Activated naive CD8-positive, alpha-beta T cell treated with anti-CD3 and anti-CD28 coated beads, Interleukin-2, amount 50 U/mL, for 16 hours (primary cell): ENCODE measurements around the gene OR7G3.
A peak's percentile ranks its signal among the peaks of the same experiment; 100 is the strongest.

ENCODE experiments used
- DNase-seq: peaks from one replicate; pipeline ENCODE4 v3.0.0-alpha.2; 2020; ENCODE audit warnings: low read depth, low spot score

OR7G3 gene

DNA sequence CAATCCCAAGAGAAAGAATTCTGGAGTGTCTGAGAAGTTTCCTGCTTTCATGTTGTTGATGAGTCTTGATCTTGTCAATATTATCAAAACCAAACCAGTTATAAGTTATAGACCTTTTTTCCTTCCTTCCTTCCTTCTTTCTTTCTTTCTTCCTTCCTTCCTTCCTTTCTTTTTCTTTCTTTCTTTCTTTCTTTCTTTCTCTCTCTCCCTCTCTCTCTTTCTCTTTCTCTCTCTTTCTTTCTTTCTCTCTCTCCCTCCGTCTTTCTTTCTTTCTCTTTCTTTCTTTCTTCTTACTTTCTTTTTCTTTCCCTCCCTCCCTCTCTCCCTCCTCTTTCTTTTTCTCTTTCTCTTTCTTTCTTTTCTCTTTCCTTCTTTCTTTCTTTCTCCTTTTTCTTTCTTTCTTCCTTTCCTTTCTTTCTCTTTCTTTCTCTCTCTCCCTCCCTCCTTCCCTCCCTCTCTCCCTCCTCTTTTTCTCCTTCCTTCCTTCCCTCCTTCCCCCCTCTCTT is at the start of gene OR7G3:
Gene OR7G3, minus strand, starts transcription at position 51 of the 506 bp plus-strand sequence. Its CDS starts 0 bp downstream, at position 51.
- no peak for DNase-seq

DNA sequence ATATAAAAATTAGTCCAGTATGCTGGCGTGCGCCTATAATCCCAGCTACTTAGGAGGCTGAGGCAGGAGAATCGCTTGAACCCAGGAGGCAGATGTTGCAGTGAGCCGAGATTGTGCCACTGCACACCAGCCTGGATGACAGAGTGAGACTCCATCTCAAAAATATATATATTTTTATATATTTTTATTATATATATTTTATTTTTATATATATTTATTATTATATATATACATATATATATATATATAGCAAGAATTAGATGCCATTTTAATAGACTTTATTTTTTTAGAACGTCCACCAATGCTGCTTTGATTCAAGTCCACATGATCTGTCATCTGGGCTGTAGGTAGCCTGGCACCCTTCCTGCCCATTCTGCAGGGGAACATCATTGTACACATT is 48.6 kb upstream of the OR7G3 start:
- no peak for DNase-seq

DNA sequence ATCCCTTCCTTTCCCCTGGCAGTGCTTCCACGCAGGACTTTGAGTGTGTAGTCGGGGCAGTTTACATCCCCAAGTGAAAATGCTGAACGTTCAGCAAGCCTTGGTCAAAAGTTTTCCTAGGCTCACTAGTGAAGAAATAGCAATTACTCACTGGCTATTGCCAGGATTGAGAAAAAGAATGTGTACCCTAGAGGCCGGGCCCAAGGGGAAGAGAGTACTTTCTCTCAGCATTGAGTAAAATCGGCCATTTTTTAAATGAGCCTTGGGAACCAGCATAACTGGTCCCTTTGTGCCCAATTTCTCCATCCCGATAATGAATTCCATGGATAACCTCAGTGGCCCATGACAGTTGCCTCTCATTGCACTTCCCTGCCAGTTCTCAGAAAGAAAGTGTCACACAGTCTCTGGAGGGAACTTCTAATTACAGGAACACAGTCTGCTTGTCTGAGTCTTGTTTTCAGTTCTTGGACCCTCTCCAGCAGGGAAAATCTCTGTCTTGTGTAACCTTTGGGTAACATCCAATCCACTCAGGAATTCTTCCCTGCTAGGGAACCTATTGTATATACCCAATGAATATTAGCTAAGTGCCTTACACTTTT is 44.7 kb upstream of the OR7G3 start:
- no peak for DNase-seq

DNA sequence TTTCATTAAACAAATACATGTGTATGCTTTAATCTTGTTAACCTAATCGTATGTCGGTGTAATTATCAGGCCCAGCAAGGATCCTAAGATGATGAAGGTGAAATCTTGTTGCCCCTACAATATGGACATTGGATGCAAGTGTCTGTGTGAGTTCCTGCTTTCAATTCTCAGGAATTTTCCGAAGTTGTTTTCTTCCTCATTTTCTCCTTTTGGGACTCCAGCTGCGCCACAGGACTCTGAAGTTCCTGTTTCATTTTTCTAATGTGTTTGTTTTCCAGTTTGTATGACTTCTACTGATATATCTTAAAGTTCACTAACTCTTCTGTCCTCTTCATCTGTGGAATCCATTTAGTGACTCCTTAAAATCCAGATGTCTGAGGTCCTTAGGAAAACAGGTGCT is 40.1 kb upstream of the OR7G3 start:
- DNase-seq = no peak

DNA sequence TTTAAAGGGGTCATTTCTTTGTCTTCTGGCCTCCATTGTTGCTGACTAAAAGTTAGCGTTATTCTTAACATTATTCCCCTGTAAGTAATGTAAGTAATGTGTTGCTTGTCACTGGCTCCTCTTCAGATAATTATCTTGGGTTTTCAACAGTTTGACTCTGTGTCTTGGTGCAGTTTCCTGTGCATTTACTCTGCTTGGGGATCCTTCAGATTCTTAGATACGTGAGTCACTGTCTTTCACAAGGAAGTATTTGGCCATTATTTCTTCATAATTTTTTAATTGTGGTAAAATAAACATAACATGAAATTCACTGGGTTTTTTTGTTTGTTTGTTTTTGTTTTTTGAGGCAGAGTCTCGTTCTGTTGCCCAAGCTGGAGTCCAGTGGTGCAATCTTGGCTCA is 38.5 kb upstream of the OR7G3 start:
- DNase-seq = no peak

DNA sequence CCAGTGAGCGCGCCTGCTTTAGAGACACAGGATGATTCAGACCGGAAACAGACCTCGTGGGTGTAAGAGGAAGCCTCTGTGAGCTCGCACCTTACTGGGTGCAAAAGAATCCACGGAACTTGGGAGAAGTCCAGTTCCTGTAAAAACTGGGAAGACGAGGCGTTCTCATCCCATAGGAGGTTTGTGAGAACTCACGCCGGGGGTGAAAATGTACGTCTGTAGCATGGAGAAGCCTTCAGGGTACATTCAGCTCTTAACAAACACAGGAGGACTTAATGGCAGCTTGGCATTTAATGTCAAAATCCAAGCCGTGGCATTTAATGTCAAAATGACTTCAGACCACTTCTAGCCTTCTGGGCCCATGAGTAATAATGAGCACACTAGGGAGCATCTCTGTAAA is 34.7 kb upstream of the OR7G3 start:
- DNase-seq = no peak

DNA sequence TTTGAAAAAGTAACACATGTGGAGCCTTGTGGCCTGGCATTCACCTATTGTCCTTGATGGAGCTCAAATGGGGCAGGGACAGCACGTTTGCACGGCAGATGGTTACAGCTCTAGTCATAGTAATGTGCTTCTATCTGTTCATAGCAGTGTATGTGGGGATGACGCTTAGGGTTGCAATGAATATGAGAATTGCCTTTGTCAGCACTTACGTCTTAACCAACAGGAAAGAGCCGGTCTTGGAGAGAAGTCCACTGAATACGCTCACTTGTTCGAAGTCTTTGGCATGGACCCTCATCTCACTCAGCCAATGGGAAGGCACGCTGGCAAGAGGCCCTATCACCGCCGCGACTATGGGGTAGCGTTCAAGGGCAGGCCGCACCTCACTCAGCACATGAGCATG is 33.1 kb upstream of the OR7G3 start:
- DNase-seq = no peak

DNA sequence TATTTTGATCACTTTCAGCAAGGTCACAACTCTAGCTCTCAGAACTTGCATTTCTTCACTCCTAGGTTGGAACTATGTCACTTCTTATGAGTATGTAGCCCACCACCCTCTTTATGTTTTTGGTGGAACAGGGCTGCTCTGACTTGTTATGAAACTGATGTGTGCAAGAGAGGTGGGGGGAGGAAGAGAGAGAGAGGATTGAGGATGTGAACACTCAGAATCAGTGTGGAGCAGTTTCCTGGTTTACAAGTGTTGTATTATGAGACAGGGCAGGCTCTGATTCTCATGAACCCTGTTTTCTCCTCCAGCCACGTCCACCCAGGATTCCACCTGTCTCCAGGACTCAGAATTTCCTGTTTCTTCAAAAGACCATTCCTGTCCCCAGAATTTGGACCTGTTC is 29.6 kb upstream of the OR7G3 start:
- DNase-seq = no peak

DNA sequence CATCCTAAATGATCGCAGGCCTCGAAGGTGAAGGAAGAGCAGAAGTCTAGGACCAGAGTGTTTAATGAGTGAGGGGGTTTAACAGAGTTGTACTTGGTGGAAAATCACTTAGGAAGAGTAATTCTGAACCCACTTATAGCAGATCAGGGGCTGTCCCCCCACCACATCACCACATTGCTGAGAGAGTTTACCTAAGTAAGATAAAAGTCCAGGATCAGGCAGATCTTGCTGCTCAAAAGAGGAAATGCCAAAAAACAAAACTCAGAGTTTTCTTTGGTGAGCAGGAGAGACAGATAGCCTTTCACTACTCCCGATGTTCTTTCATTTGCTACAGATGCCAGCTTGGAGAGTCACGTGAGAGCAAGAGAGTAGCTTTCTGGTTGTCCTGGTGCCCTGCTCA is 28.8 kb upstream of the OR7G3 start:
- no peak for DNase-seq

DNA sequence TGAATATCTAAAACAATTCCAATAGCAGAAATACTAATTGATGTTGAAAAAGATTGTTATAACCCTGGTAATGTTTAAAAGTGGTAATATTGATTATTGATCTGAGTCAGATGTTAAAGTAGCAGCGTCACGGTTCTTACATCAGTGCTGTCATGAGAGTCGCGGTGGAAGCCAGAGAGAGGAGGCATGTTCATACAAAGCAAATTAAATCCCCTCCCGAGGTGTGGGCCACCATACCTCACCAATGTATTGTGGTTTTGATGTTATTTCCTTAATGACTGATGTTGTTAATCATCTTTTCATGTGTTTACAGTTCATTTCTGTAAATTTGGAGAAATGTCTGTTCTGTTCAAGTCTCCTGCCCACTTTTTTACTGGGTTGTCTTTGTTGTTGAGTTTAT is 24.6 kb upstream of the OR7G3 start:
- DNase-seq = no peak

DNA sequence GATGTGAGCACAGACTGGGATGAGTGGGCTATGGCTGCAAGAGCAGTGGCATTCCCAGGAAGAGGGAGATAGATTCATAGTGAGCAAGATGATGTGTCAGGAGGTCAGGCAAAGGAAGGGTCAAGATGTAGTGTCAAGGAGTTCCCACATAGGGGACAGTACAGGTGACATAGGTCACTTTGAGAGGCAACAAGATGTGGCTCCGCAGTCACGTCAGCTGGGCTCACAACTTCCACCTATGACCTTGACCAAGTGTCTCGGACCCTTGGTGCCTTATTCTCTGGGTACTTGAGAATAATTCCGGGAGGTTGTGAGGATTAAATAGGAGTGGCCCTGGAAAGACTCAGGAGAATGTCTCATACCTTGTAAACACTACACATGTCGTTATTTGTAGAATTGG is 23.9 kb upstream of the OR7G3 start:
- no peak for DNase-seq

DNA sequence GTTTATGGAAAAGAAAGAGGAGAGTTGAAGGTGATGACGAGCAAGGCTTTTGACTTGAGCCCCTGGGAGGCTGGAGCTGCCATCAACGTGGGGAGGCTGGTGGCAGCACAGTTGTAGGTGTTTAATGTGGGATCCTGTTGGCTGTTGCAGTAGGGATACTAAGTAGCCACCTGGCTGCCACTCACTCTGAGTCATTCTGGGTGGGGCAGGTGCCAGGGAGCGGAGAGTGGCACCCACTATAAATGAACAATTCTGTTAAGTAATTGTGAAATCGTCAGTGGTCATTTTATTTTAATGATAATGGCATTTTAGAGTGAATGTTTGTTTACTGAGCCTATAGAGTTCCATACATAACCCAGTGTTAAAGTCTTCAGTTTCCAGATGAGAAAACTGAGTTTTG is 23.2 kb upstream of the OR7G3 start:
- DNase-seq = no peak

DNA sequence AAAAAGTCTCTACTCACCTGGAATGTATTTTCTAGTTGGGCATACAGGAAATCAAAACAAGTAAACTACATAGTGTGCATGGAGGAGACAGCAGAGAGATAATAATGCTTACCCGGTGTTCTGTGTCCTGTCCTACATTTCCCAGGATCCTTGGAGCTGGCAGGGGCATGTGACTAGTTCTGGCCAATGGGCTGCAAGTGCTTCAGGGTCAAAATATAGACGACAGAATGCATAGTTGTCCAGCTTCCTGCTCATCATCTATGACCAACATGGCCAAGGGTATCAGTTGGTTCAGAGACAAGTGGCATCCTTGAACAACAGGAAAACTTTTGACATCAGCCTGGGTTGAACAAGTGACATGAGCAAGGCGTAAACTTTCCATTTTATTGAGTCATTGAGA is 21.9 kb upstream of the OR7G3 start:
- no peak for DNase-seq

DNA sequence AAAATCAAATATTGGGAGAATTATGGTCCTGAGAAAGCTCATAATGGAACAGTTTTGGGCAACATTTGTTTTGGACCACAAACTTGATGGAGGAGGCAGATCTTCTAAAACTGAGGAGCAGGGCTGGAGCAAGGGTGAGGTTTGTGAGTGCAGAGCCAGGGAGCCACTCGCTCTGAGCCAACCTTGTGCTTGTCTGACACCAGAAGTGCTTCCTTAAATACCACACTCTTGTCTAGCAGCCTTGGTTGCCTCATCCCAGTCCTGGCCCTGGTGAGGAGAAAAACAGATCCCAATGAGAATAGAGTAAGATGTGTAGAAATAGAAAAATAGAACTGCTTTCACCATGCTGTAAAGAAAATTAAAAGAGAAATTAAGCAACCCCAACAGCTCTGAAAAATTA is 20.1 kb upstream of the OR7G3 start:
- DNase-seq = no peak

DNA sequence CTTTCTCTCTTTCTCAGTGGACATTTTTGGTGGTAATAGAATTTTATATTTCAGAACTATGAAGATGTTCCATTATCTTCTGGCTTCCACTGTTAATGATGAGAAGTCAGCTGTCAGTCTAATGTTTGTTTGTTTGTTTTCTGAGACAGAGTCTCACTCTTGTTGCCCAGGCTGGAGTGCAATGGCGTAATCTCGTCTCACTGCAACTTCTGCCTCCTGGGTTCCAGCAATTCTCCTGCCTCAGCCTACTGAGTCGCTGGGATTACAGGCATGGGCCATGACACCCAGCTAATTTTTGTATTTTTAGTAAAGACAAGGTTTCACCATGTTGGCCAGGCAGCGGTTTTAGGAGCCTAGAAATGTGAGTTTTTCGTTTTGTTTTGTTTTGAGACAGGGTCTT is 18.2 kb upstream of the OR7G3 start:
- no peak for DNase-seq

DNA sequence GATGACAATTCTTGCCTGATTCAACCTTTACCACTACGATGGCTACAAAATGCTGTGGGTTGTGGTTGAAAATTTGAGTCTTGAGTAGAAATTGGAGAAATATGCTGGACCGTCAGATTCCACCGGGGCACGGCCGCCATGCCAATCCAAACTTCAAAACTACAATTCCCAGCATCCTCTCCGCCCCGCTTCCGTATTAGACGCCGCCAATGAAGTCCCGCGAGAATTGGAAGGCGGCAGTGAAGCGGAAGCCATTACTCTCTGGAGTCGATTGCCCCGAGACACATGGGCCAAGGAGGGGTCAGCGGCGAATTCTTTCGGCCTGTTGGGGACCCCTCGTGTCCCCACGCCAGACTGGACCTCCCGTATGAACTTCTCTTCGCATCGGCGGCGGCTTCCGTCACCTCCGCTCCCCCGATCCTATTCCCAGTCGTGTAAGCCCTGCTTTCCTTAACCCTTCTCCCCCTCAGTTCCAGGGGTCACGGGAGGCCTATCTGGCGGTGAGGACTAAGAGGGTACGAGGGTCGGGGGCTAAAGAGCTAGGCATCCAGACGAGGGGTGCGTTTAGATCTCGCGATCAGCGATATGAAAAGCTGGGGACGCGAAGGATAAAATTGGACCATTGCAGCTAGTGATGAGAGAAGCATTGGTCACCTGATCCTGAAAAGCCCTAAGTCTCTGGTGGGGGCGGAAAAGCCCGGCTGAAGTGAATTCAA is 13.6 kb upstream of the OR7G3 start, which contains the start of gene ZNF317:
Gene ZNF317, plus strand, starts transcription at position 239 of the 716 bp plus-strand sequence. CDS start 15,620 bp downstream, outside the sequence.
- DNase-seq = peak; percentile 81

DNA sequence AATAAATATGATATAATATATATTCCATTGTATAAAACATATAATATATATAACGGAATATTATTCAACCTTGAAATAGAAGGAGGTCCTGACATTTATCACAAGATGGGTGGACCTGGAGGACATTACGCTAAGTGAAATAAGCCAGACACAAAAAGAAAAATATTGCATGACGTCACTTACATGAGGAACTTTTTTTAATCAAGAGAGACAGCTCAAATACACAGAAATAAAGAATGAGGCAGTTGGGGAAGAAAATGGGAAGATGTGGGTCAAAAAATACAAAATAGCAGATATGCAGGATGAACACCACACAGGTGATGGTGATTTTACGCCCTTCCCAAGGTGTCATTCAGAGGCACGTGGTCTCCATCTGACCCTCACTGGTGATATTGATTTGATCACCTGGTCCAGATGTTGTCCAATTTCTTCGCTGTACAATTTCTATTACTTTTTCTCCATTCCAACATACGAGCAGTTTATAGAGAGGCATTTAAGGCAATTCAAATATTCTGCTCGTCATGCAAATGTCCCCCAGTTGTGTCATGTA is 12.9 kb upstream of the OR7G3 start:
- DNase-seq = no peak

DNA sequence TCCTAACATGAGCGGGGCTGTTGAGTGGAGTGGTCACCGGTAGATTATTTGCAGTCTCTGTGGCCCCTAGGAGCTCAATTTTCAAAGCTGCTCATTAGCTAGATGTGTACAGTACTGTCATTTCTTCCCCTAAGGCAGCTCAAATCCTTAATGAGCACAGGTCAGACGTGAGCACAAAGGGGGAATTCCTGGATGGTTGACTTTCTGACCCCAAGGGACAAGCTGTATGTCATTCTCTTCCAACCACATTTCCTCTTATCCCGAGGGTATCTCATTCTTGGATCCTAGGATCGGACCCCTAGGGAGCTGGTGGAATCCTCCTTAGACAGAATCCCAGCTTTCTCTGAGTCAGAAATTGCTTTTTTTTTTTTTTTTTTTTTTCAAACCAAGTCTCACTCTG is 5.7 kb upstream of the OR7G3 start:
- DNase-seq = no peak

DNA sequence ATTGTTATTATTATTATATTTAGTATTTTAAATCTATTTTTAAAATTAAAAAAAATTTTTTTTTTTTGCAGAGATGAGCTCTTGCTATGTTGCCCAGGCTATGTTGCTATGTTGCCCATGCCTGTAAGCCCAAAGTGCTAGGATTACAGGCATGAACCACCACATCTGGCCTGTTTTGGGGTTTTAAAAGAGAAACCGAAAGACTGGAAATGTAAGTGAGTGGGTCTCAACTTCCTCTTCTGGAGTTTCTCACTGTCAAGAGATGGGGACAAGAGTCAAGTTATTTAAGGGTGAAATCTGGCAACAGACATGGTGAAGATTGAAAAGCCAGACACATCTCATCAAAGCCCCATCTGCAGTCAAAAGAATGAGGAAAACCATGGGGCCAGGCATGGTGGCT is 4.2 kb upstream of the OR7G3 start:
- DNase-seq = no peak

DNA sequence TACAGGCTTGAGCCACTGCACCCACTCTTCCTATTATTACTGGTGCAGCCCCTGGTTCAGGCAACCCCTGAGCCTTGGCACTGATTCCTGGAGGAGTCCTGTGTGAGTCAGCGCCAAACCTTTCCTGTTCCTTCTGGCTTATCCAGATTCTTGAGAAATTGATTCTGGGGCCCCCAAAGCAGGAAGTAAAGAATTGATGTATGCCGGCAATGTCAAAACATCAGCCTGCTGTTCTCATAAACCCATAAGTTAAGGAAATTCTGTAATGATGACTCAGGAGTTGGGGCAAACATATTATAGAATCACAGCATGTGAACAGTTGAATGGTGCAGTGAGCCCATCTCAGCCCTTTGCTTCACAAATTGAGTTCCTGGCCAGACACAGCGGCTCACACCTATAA is 1.4 kb upstream of the OR7G3 start:
- DNase-seq = no peak

DNA sequence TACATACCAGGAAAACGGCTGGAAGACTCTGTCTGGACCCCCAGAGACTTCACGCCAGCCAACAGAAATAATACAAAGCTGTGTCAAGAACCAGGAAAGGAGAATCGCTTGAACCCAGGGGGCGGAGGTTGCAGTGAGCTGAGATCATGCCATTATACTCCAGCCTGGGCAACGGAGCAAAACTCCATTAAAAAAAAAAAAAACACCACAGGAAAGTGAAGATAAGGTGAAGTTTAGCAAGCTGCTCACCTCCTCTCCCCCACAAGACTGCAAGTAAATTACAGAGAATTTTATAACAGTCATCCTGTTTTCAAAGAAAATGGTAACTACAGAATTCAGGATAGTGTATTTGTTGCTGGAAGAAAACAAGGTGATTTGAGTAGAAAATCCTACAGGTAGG is 10.2 kb downstream of the OR7G3 start:
- DNase-seq = no peak

DNA sequence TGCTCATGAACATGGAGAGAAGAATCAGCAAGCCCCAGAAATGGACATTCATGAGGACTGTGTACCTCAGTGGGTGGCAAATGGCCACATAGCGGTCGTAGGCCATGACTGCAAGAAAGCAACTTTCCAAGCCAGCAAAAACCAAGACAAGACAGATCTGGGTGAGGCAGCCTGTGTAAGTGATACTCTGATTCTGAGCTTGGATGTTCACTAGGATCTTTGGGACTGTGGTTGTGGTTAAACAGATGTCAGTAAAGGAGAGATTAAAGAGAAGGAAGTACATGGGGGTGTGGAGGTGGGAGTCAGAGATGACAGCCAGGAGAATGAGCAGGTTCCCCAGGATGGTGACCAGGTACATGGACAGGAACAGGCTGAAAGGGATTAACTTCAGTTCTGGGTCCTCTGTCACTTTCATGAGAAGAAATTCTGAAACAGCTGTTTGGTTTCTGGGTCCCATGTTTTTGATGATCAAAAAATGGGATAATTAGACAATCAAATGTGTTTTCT is 11.4 kb downstream of the OR7G3 start, which contains the start of gene OR7G1:
Gene OR7G1, minus strand, starts transcription at position 457 of the 507 bp plus-strand sequence. Its CDS starts 0 bp downstream, at position 457.
- no peak for DNase-seq

DNA sequence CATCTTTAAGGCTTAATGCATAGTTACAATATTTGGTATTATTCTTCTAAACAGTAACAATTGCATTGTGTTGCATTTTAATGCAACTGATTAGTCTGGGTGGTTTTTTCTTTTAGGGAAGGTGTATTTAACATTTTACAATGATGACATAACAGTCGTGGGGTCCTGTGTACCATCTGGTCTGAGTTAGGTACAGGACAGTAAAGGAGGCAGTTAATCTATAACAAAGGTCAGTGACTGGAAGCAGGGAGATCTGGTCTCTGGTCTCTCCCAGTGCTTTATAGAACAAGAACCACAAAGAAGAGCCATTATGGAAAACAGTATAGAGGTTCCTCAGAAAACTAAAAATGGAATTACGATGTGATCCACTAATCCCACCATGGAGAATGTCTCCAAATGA is 16.8 kb downstream of the OR7G3 start:
- no peak for DNase-seq
